Suppressor macrophage (primary cell): Measurements from ENCODE around the gene GMPR.
"Not testable (repeated sequence)": the region's sequence is repeated elsewhere in the genome, so short reads cannot be mapped to it uniquely, and the experiment has no call there.

Experiments
- DNase-seq, 4 experiments: peaks; one replicate each; pipeline ENCODE4 v3.0.0-alpha.2; 2020 to 2022

The GMPR gene

DNA sequence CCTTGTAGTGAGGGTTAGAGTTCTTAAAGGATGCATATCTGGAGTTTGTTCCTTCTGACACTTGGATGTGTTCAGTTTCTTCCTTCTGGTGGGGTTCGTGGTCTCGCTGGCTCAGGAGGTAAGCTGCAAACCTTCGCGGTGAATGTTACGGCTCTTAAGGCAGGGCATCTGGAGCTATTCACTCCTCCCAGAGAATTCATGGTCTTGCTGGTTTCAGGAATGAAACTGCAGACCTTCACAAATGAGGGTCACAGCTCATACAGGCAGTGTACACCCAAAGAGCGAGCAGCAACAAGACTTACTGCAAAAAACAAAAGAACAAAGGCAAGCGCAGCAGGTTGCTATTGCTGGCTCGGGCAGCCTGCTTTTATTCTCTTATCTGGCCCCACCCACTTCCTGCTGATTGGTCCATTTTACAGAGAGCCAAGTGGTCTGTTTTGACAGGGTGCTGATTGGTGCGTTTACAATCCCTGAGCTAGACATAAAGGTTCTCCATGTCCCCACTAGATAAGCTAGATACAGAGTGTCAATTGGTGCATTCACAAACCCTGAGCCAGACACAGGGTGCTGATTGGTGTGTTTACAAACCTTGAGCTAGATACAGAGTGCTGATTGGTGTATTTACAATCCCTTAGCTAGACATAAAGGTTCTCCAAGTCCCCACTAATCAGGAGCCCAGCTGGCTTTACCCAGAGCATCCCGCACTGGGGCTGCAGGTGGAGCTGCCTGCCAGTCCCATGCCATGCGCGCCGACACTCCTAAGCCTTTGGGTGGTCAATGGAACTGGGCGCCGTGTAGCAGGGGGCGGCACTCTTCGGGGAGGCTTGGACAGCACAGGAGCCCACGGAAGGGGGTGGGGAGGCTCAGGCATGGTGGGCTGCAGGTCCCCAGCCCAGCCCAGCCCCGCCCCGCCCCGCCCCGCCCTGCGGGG, 12.0 kb upstream of the GMPR start:
- not testable (repeated sequence) for DNase-seq

DNA sequence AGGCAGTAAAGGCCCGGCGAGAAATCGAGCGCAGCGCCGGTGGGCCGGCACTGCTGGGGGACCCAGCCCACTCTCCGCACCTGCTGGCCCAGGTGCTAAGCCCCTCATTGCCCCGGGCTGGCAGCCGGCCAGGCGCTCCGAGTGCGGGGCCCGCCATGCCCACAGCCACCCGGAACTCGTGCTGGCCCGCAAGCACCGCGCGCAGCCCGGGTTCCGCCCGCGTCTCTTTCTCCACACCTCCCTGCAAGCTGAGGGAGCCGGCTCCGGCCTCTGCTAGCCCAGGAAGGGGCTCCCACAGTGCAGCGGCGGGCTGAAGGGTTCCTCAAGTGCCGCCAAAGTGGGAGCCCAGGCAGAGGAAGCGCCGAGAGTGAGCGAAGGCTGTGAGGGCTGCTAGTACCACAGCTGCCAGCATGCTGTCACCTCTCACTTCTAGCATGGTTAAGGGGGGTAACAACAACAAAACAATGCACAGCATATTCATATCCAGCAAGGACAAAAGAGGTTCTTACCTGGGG, 11.3 kb upstream of the GMPR start:
- no peak for DNase-seq

GRCh38 chr6:16227605-16228004, 10.8 kb upstream of the GMPR start:
- DNase-seq, result no peak

GRCh38 chr6:16228043-16228442, 10.3 kb upstream of the GMPR start:
- DNase-seq, result no peak

DNA sequence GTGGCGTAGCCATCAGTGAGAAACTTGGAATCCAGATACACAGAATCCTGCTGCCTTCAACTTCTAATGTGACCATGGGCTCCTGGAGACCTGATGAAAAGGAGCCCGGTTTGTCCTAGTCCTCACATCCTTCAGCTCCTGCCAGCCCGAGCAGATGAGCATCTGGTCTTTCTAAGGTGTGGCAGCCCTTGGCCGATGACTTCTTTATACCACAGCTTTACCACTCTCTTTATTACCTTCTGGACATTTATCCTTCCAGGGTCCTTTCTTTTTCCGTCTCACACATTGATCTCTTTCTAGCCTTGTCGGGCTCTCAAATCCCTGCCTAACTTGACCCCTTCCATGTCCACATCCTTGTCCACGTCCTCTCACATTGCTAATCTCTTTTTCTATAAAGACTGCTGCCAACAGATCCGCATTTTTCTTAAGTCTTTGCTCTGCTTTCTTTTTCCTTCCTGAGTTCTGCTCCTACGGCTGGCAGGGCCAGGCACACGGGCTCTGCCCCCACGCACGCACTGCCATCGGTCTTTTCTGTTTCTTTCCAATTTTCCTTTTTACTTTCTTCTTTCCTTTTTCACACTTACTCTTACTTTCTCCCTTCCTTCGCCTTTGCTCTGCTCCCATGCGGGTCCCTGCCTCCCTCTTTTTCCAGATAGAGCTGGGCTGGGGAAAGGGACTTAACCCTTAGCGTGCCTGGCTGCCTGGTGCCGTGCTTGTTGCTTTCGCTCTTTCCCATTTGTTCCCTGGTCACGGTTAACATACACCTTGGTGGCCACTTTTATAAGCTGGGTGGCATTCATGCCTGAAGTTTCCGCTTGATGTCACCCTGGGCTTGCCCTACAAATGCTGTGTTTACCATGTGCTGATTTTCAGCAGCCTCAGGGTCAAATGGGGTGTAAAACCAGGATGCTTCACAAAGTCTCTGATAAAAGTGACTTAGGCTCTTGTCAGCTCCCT, 9.4 kb upstream of the GMPR start:
- peak in 1 of 4 experiments; percentile 65 for DNase-seq

DNA sequence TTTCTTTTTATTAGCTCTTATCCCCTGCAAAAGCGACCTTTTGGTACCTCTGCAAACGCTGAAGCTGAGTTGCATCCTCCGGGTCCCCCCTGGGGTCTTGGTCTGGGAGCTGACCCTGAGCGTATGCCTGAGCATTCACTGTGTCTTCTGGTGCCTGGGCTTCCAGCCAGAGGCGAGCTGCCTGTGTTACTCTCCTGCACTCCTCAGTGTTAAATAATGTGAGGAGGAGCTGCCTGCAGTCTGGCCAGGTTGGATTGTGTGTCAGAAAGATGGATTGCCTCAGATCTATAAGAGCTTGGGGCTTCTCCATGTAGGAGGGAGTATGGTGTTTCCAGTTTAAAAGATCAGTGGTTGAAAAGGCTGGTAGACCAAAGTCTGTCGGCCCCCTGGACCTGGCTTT, 8.7 kb upstream of the GMPR start:
- DNase-seq, result no peak

DNA sequence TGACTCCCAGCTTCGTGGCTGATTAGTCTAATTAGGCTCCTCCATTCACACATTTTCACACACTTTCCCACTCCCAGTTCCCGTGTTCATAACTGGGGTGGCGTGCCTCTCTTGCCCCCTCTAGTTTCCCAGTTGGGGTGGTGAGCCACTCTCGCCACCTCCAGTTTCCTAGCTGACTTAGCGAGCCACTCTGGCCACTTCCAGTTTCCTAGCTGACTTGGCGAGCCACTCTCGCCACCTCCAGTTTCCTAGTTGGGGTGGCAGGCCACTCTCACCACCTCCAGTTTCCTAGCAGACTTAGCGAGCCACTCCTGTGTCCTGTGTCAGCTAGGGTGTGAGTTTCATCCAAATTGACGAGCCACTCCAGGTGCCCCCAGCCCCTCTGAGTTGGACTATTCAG, 7.4 kb upstream of the GMPR start:
- peak; percentile 39 to 74 (median 64) for DNase-seq

DNA sequence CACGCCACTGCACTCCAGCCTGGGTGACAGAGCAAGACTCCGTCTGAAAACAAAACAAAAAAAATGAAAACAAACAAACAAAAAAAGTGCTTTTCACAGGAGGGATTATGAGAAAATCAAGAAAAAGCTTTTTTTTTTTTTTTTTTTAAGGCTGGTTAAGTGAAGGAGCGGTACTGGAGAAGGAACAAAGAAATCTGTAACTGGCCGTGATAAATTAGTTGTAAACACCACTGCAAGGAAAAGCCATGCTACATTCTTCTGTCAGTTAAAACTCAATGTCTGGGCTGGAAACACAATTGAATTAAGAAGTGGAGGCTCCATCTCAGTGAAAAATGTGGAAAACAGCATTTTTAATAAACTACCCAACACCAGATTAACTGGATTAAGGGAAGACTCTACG, 6.3 kb upstream of the GMPR start:
- DNase-seq, result no peak

DNA sequence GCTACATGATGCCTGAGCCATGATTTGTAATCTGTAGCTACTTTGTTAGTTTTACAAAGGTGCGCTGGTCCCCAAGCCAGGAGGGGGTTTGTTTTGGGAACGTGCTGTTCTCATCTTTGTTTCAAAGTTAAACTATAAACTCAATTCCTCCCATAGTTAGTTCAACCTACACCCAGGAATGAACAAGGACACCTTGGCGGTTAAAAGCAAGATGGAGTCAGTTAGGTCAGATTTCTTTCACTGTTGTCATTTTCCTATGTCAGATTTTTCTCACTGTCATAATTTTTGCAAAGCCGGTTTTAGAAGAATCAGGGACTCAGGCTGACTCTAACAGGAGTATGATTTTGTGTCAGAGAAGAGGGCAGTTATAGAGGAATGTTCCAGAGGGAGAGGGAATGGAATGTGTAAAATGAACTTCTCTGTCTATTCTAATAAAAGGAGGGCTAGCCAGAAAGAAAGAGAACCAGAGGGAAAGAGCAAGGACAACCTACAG, 2.3 kb upstream of the GMPR start:
- peak in 1 of 4 experiments; percentile 5 for DNase-seq

DNA sequence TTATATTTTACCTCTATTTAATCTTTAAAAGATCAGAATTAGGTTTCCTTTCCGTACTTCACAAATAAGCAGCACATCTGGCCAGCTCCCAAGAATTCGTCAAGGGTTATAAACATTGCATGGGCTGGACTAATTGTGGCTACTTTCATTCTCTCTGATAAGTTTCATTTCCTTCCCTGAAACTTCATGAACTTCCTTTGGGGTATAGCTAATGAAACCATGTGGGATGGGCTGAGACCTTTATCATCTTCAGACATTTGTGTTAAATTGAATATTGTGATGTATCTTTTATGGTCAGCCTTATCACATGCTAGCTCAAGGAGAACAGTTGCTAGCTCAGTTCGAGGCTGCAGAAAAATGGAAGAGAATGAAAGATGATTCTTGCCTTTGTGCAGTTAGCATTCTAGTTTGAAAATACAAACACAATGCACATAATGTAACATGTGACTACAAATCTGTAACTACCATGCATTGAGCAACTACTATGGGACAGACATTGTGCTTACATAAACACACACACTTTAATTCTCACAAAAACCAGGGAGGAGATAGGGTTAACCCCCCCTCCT, 1.7 kb upstream of the GMPR start:
- DNase-seq, result peak; percentile 43 to 73 (median 60)

DNA sequence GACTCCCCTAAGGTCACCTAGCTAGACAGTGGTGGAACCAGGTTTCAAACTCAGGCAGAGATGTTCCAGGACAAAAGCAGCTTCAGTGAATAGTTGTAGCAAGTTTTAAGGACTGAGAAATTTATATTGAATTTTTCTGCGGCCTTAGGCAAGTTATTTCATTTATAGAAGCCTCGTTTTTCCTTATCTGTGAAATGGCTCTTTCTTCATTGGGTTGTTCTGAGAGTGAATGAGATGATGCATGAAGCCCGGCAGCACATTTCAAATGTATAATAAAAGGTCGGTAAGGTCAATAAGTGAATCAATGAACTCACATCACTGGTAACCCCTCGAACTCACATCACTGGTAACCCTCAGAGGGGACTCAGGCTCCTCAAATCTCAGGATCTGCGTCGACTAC, 1.1 kb upstream of the GMPR start:
- DNase-seq, result no peak

- peak; percentile 22 to 39 (median 34) for DNase-seq
These were observed 793 bp downstream of the GMPR start for GRCh38 chr6:16238963-16239797.

- peak; percentile 80 to 90 (median 88) for DNase-seq
These were observed 1.4 kb downstream of the GMPR start for GRCh38 chr6:16239798-16240123.

- DNase-seq, result no peak
These were observed 2.4 kb downstream of the GMPR start for GRCh38 chr6:16240589-16241320.

DNA sequence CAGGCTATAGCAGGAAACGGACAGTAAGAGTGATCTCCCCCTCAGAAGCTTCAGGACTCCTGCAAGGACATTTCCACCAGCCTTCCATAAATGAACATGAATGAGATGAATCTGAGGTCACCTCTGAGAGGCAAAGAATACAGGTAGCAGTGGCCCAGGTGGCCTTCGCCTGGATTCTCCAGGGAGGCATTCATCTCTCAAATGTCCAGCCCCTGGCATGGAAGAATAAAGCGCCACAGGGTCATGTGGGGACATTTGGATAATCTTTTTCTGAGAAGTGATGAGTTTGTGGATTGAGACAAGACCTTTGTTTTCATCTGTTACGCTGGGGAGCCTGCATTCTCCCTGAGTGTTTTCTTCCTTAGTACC, 2.9 kb downstream of the GMPR start:
- no peak for DNase-seq

- no peak for DNase-seq
These were observed 4.7 kb downstream of the GMPR start for GRCh38 chr6:16243055-16243454.

DNA sequence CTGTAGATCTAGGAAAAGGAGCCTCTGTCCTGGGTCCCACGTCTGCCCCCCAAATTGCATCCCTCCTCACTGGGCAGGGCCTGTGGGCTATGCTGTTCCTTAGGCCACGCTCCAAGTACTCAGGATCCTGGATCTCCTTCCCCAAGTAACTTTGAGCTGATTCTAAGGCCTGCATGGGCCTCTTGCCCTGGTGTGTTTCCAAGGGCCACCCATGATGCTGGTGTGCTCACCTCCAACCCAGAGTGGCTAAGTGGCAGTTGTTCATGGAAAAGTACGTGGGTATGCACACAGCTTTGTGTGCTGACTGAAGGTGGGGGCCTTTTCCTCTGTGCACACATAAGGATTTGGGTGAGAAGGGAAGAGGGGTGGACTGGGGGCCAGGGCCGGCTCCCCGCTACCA, 5.3 kb downstream of the GMPR start:
- no peak for DNase-seq

DNA sequence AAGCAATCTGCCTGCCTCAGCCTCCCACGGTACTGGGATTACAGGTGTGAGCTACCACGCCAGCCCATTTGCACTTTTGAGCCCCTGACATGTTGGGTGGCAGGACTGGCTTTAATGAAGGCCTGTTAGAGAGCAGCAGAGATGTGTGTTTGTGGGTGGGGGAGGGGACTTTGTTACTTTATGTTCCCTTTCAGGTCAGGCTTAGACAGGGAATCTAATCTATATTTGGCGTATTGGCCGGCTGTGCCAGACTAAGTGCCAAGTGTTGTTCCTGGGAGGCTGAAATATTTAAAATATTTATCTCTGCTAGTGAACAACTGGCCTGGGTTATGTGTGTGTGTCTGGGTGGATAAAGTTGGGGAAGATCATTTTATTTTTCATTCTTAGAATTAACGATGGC, 6.1 kb downstream of the GMPR start:
- no peak for DNase-seq

GRCh38 chr6:16244869-16245451, 6.6 kb downstream of the GMPR start:
- DNase-seq, result no peak

- DNase-seq, result no peak
These were observed 10.0 kb downstream of the GMPR start for GRCh38 chr6:16248271-16248853.
